ENCODE data around the gene SH3BGRL2.

Gene SH3BGRL2

DNA sequence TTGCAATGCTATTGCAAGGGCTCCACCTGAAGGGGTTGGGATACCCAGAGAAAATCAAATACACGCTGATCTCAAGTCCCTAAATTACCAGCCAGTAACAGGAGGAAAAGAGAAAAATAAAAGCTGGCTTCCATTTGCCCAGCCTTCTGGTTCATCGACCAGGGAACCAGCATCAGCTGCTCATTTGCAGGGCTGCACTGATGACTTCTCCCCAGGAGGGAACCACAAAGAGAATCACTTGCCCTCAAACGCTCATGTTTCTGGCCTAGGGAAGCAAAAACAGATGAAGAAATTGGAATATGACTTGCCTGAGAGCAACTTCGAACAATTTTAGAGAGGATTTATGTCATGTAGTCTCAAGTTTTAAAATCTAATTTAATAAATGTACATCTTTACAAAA is 119.7 kb downstream of the SH3BGRL2 start:
- DNase-seq: no peak
